CD4-positive, alpha-beta memory T cell (primary cell): ENCODE results near the gene TSC22D1. TPM values are rescaled to one million over a fixed set of nuclear protein-coding genes. Genes with fewer than 3 reads are reported as not detected.
A peak's percentile ranks its signal among the peaks of the same experiment; 100 is the strongest.

Source experiments
- CTCF ChIA-PET: fragments of 350-600 bp; sonication (Branson Sonifier 250); formaldehyde crosslinking; loops from one replicate; lab custom pipeline; 2021; ENCODE audit warnings: inconsistent platforms; ENCODE audit not compliant: partially characterized antibody; lab: Charles Lee
- POLR2A ChIA-PET: fragments of 350-600 bp; sonication (Branson Sonifier 250); formaldehyde crosslinking; loops from one replicate; lab custom pipeline; 2021; ENCODE audit not compliant: partially characterized antibody; lab: Charles Lee
- DNase-seq, 5 donors: peaks; one replicate each; pipeline versions ENCODE4 v3.0.0 to v3.0.0-alpha.2; 2020 to 2022; ENCODE audit warnings: mixed read lengths in 1 of 5
- H3K27ac ChIP-seq: one replicate; pipeline ENCODE4 v1.7.0; 2013; ENCODE audit warnings: low read depth, low read length
- H3K27me3 ChIP-seq: 2 replicates; pipeline ENCODE4 v1.7.0; 2013; ENCODE audit warnings: mild to moderate bottlenecking, low read length, moderate library complexity; ENCODE audit not compliant: insufficient read depth
- H3K36me3 ChIP-seq: 2 replicates; pipeline ENCODE4 v1.7.0; 2013; ENCODE audit warnings: mild to moderate bottlenecking, low read length, moderate library complexity; ENCODE audit not compliant: insufficient read depth
- H3K4me1 ChIP-seq: 2 replicates; pipeline ENCODE4 v1.7.0; 2013; ENCODE audit warnings: mild to moderate bottlenecking, low read length, moderate library complexity; ENCODE audit not compliant: insufficient read depth
- H3K4me3 ChIP-seq, 2 donors: one replicate each; pipeline ENCODE4 v1.7.0; 2013; ENCODE audit warnings: low read length in 2 of 2, mild to moderate bottlenecking in 1 of 2
- H3K9me3 ChIP-seq, 2 donors: one replicate each; pipeline ENCODE4 v1.7.0; 2013; ENCODE audit warnings: low read length in 2 of 2, control low read depth in 1 of 2; ENCODE audit not compliant: control insufficient read depth in 1 of 2
- H3K27ac Mint-ChIP-seq, 7 donors: one replicate each; pipeline ENCODE4 v1.8.0; 2020 to 2021; ENCODE audit warnings: mixed read lengths in 7 of 7, mild to moderate bottlenecking in 6 of 7, inconsistent platforms in 3 of 7, moderate library complexity in 3 of 7
- H3K27me3 Mint-ChIP-seq, 2 donors: one replicate each; pipeline ENCODE4 v1.8.0; 2020 to 2021; ENCODE audit warnings: mixed read lengths in 2 of 2
- H3K36me3 Mint-ChIP-seq, 2 donors: one replicate each; pipeline ENCODE4 v1.8.0; 2020 to 2021; ENCODE audit warnings: mixed read lengths in 2 of 2, inconsistent platforms in 1 of 2, mild to moderate bottlenecking in 1 of 2
- H3K4me1 Mint-ChIP-seq, 4 donors: one replicate each; pipeline ENCODE4 v1.8.0; 2020 to 2021; ENCODE audit warnings: mixed read lengths in 4 of 4, mild to moderate bottlenecking in 1 of 4
- H3K4me3 Mint-ChIP-seq, 8 donors: one replicate each; pipeline ENCODE4 v1.8.0; 2020 to 2021; ENCODE audit warnings: mixed read lengths in 8 of 8, mild to moderate bottlenecking in 7 of 8, moderate library complexity in 6 of 8, inconsistent platforms in 3 of 8
- H3K9me3 Mint-ChIP-seq, 8 donors: one replicate each; pipeline ENCODE4 v1.8.0; 2020 to 2021; ENCODE audit warnings: mixed read lengths in 8 of 8, mild to moderate bottlenecking in 5 of 8, inconsistent platforms in 3 of 8, moderate library complexity in 1 of 8
- intact Hi-C: fragments of 100-400 bp; cut with micrococcal nuclease; formaldehyde crosslinking; loops from one replicate; pipeline ENCODE4 v1.15.1; 2023
- polyA plus RNA-seq, 2 donors: library from polyadenylated mRNA; unstranded; fragments of 300-500 nt; fragmentation: Illumina TruSeq; gene quantifications; one replicate each; pipeline ENCODE4 v1.2.3, GENCODE V29; 2021
- total RNA-seq, 2 experiments: library from RNA; stranded (reverse); gene quantifications; one replicate each; pipeline ENCODE4 v1.2.3, GENCODE V29; 2021

Gene TSC22D1
- total and polyA plus RNA-seq, 4 experiments from 2014 or later, result 2.6 to 38.1 (median 22.8) TPM

GRCh38 chr13:44508562-44509077, 67.5 kb downstream of the TSC22D1 start:
- peaks cover 3 to 9% of the 10 kb centered on the region in 2 donors for H3K36me3 Mint-ChIP-seq
- peaks cover 0 to 2% (median 0%) of the 10 kb centered on the region in 8 donors for H3K9me3 Mint-ChIP-seq
- Histone ChIP-seq H3K27me3 (no peaks in the 10 kb centered on the region), H3K9me3 (no peaks in the 10 kb centered on the region), H3K27ac (no peak overlapping the region), H3K4me1 (no peaks in the 10 kb centered on the region), H3K36me3 (no peaks in the 10 kb centered on the region), H3K4me3 (no peak overlapping the region)
- POLR2A ChIA-PET, result no interaction called here
- H3K4me3 Mint-ChIP-seq, result no peak overlapping the region
- no peak overlapping the region for H3K27ac Mint-ChIP-seq
- CTCF ChIA-PET, result interaction anchor here (1.0 kb wide), 1 partner anchor 25 kb away, joined by 3 read pairs; no protein-coding TSS in a partner anchor
- H3K4me1 Mint-ChIP-seq, result peaks cover 0 to 2% (median 0%) of the 10 kb centered on the region in 4 donors
- no peak for DNase-seq
- no peaks in the 10 kb centered on the region for H3K27me3 Mint-ChIP-seq
- intact Hi-C loops, result no loop called here

GRCh38 chr13:44507639-44508038, 68.5 kb downstream of the TSC22D1 start:
- ChIA-PET CTCF (interaction anchor here (1.0 kb wide), 1 partner anchor 24 kb away, joined by 3 read pairs; no protein-coding TSS in a partner anchor), POLR2A (no interaction called here)
- DNase-seq, result no peak
- H3K9me3 Mint-ChIP-seq, result peaks cover 0 to 2% (median 0%) of the 10 kb centered on the region in 8 donors
- H3K27me3 ChIP-seq, result no peaks in the 10 kb centered on the region
- H3K4me1 ChIP-seq, result no peaks in the 10 kb centered on the region
- H3K4me1 Mint-ChIP-seq, result peaks cover 0 to 2% (median 0%) of the 10 kb centered on the region in 4 donors
- no peaks in the 10 kb centered on the region for H3K36me3 Mint-ChIP-seq
- no peak overlapping the region for H3K27ac Mint-ChIP-seq
- H3K9me3 ChIP-seq, result no peaks in the 10 kb centered on the region
- no peak overlapping the region for H3K27ac ChIP-seq
- H3K36me3 ChIP-seq, result no peaks in the 10 kb centered on the region
- intact Hi-C loops, result no loop called here
- H3K4me3 Mint-ChIP-seq, result no peak overlapping the region
- no peak overlapping the region for H3K4me3 ChIP-seq
- H3K27me3 Mint-ChIP-seq, result no peaks in the 10 kb centered on the region

- peaks cover 0 to 2% (median 0%) of the 10 kb centered on the region in 8 donors for H3K9me3 Mint-ChIP-seq
- Histone ChIP-seq H3K4me3 (no peak overlapping the region), H3K36me3 (no peaks in the 10 kb centered on the region), H3K9me3 (no peaks in the 10 kb centered on the region), H3K27ac (no peak overlapping the region), H3K27me3 (no peaks in the 10 kb centered on the region), H3K4me1 (no peaks in the 10 kb centered on the region)
- no peak overlapping the region for H3K4me3 Mint-ChIP-seq
- no peak overlapping the region for H3K27ac Mint-ChIP-seq
- no peaks in the 10 kb centered on the region for H3K36me3 Mint-ChIP-seq
- ChIA-PET CTCF (no interaction called here), POLR2A (no interaction called here)
- H3K27me3 Mint-ChIP-seq, result no peaks in the 10 kb centered on the region
- intact Hi-C loops, result no loop called here
- H3K4me1 Mint-ChIP-seq, result peaks cover 0 to 2% (median 0%) of the 10 kb centered on the region in 4 donors
- no peak for DNase-seq
These were observed 69.4 kb downstream of the TSC22D1 start for GRCh38 chr13:44506719-44507118.

DNA sequence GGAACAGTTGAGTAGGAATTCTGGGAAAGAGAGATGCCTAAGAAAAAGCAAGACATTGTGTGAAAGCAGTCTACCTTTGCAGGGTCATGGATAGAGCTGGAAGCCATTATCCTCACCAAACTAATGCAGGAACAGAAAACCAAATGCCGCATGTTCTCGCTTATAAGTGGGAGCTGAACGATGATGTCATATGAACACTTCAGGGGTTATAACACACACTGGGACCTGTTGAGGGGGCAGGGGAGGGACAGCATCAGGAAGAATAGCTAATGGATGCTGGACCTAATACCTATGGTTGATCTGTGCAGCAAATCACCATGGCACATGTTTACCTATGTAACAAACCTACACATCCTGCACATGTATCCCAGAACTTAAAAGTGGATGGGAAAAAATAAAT, 69.9 kb downstream of the TSC22D1 start:
- Mint-ChIP-seq H3K9me3 (peaks cover 0 to 2% (median 0%) of the 10 kb centered on the region in 8 donors), H3K4me3 (no peak overlapping the region), H3K36me3 (no peaks in the 10 kb centered on the region), H3K27ac (no peak overlapping the region), H3K4me1 (peaks cover 0 to 2% (median 0%) of the 10 kb centered on the region in 4 donors), H3K27me3 (no peaks in the 10 kb centered on the region)
- Histone ChIP-seq H3K27ac (no peak overlapping the region), H3K9me3 (no peaks in the 10 kb centered on the region), H3K27me3 (no peaks in the 10 kb centered on the region), H3K4me3 (no peak overlapping the region), H3K4me1 (no peaks in the 10 kb centered on the region), H3K36me3 (no peaks in the 10 kb centered on the region)
- ChIA-PET POLR2A (no interaction called here), CTCF (no interaction called here)
- intact Hi-C loops, result no loop called here
- DNase-seq, result no peak

DNA sequence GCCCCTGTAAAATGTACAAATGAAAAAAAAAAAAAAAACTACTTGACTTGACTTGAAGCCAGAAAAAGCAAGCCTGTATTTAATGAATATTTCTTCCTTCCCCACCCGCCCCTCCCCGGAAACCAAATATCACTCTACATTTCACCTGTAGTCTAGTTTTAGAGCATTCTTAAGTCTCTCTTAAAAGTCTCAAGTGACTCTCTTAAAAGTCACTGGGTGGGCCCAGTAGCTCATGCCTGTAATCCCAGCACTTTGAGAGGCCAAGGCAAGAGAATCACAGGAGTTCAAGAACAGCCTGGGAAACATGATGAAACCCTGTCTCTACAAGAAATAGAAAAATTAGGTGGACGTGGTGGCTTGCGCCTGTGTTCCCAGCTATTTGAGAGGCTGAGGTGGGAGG, 72.0 kb downstream of the TSC22D1 start:
- Histone ChIP-seq H3K27ac (no peak overlapping the region), H3K36me3 (no peaks in the 10 kb centered on the region), H3K4me1 (no peaks in the 10 kb centered on the region), H3K9me3 (no peaks in the 10 kb centered on the region), H3K4me3 (no peak overlapping the region), H3K27me3 (no peaks in the 10 kb centered on the region)
- no peaks in the 10 kb centered on the region for H3K27me3 Mint-ChIP-seq
- POLR2A ChIA-PET, result no interaction called here
- no peak overlapping the region for H3K4me3 Mint-ChIP-seq
- peaks cover 0 to 2% (median 0%) of the 10 kb centered on the region in 8 donors for H3K9me3 Mint-ChIP-seq
- H3K36me3 Mint-ChIP-seq, result no peaks in the 10 kb centered on the region
- no peak overlapping the region for H3K27ac Mint-ChIP-seq
- H3K4me1 Mint-ChIP-seq, result peaks cover 0 to 2% (median 0%) of the 10 kb centered on the region in 4 donors
- CTCF ChIA-PET, result no interaction called here
- intact Hi-C loops, result no loop called here
- no peak for DNase-seq

DNA sequence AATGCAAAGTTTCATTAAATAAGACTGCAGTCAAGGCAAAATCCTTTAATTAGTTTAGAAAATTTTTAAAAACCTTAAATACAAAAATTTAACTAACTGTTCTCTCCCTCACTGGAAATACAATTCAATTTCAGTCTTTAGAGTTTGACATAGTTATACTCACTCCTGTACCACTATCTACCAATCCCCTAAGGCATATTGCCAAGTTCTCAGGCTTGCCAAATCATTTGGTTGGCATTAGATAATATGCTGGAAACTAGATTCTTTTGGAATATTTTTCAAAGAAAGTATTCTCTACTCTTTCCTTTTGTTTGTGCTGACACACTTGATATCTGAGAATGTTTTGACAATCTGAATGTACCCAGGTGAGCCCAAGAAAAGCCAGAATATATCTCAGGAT, 77.2 kb downstream of the TSC22D1 start:
- no peaks in the 10 kb centered on the region for H3K4me1 ChIP-seq
- H3K9me3 ChIP-seq, result no peaks in the 10 kb centered on the region
- POLR2A ChIA-PET, result no interaction called here
- H3K27me3 ChIP-seq, result no peaks in the 10 kb centered on the region
- H3K36me3 ChIP-seq, result no peaks in the 10 kb centered on the region
- no peak overlapping the region for H3K27ac ChIP-seq
- Mint-ChIP-seq H3K27me3 (no peaks in the 10 kb centered on the region), H3K4me1 (peaks cover 0 to 8% (median 1%) of the 10 kb centered on the region in 4 donors), H3K36me3 (peaks cover 5 to 10% of the 10 kb centered on the region in 2 donors), H3K27ac (no peak overlapping the region), H3K4me3 (no peak overlapping the region), H3K9me3 (peaks cover 0 to 8% (median 5%) of the 10 kb centered on the region in 8 donors)
- CTCF ChIA-PET, result interaction anchor here (1.2 kb wide), 1 partner anchor 16 kb away, joined by 4 read pairs; no protein-coding TSS in a partner anchor
- no peak overlapping the region for H3K4me3 ChIP-seq
- no peak for DNase-seq
- intact Hi-C loops, result no loop called here

DNA sequence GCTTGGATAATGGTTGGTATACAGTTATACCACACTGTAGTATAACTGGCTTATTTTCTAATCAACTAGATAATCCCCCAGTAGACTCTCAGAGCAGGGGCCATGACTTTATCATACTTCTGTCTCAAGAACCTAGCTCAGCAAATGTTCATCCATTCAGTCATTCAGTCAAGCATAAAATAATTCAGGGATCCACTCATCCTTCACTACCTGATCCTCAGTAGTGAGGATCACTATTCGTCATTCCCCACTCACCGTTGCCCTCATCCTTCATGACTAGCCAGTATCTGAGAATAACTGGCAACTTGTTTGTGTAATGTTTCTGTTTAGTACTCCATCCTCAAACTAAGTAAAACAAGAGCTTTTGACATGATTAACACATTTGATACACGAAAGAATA, 77.6 kb downstream of the TSC22D1 start:
- intact Hi-C loops, result no loop called here
- Histone ChIP-seq H3K27ac (no peak overlapping the region), H3K4me1 (no peaks in the 10 kb centered on the region), H3K36me3 (no peaks in the 10 kb centered on the region), H3K27me3 (no peaks in the 10 kb centered on the region), H3K9me3 (no peaks in the 10 kb centered on the region), H3K4me3 (no peak overlapping the region)
- DNase-seq, result no peak
- POLR2A ChIA-PET, result no interaction called here
- Mint-ChIP-seq H3K4me1 (peaks cover 0 to 8% (median 1%) of the 10 kb centered on the region in 4 donors), H3K27ac (peak overlapping the region in 1 of 7 donors; percentile 74), H3K27me3 (no peaks in the 10 kb centered on the region), H3K4me3 (no peak overlapping the region), H3K36me3 (peaks cover 5 to 10% of the 10 kb centered on the region in 2 donors), H3K9me3 (peaks cover 0 to 8% (median 5%) of the 10 kb centered on the region in 8 donors)
- CTCF ChIA-PET, result no interaction called here
